Activated CD8-positive, alpha-beta T cell treated with anti-CD3 and anti-CD28 coated beads, Interleukin-2, amount 10 ng/mL, durations not matched to agents 7 days and 5 days (primary cell): Measurements from ENCODE around the gene TRMT112. TPM values are rescaled to one million over a fixed set of nuclear protein-coding genes. Genes with fewer than 3 reads are reported as not detected.

Experiments
- ATAC-seq: fragments of 150-1000 bp; cut with Tn5 transposase; one replicate; pipeline ENCODE4 v1.10.0; 2021; ENCODE audit warnings: moderate library complexity
- CTCF ChIA-PET: fragments of 350-600 bp; sonication (Branson Sonifier 250); formaldehyde crosslinking; loops from one replicate; lab custom pipeline; 2021; ENCODE audit warnings: antibody characterized with exemption; lab: Charles Lee
- POLR2A ChIA-PET: fragments of 350-600 bp; sonication (Branson Sonifier 250); formaldehyde crosslinking; loops from one replicate; lab custom pipeline; 2021; ENCODE audit warnings: antibody characterized with exemption; lab: Charles Lee
- DNase-seq: peaks from one replicate; pipeline ENCODE4 v3.0.0-alpha.2; 2020
- H3K27ac Mint-ChIP-seq: one replicate; pipeline ENCODE4 v1.8.0; 2021; ENCODE audit warnings: mild to moderate bottlenecking, mixed read lengths
- H3K27me3 Mint-ChIP-seq: one replicate; pipeline ENCODE4 v1.8.0; 2021; ENCODE audit warnings: low read depth, mixed read lengths
- H3K36me3 Mint-ChIP-seq: one replicate; pipeline ENCODE4 v1.8.0; 2021; ENCODE audit warnings: low read depth, mixed read lengths
- H3K4me1 Mint-ChIP-seq: one replicate; pipeline ENCODE4 v1.8.0; 2021; ENCODE audit warnings: low read depth, mixed read lengths
- H3K4me3 Mint-ChIP-seq: one replicate; pipeline ENCODE4 v1.8.0; 2021; ENCODE audit warnings: mild to moderate bottlenecking, mixed read lengths
- H3K9me3 Mint-ChIP-seq: one replicate; pipeline ENCODE4 v1.8.0; 2022; ENCODE audit warnings: mixed read lengths; ENCODE audit not compliant: insufficient read depth
- total RNA-seq, 2 experiments: library from RNA; stranded (reverse); gene quantifications; one replicate each; pipeline ENCODE4 v1.2.3, GENCODE V29; 2021

The TRMT112 gene
- total RNA-seq, 2 experiments from 2014 or later = 154 to 165 TPM

GRCh38 chr11:64278576-64279190, 38.7 kb downstream of the TRMT112 start:
- ATAC-seq (peak; percentile 13), DNase-seq (no peak)
- Mint-ChIP-seq H3K9me3 (no peaks in the 10 kb centered on the region), H3K27ac (no peak overlapping the region), H3K4me3 (no peak overlapping the region), H3K27me3 (no peaks in the 10 kb centered on the region), H3K4me1 (peaks cover 24% of the 10 kb centered on the region), H3K36me3 (peaks cover 32% of the 10 kb centered on the region)
- POLR2A ChIA-PET = interaction anchor here (1.7 kb wide), 1 partner anchor 10 kb away, joined by 4 read pairs; no protein-coding TSS in a partner anchor
- CTCF ChIA-PET = interaction anchor here (15.6 kb wide), 1 partner anchor 24 kb away, joined by 148 read pairs; the partner anchor contains the start of genes CATSPERZ and ESRRA

DNA sequence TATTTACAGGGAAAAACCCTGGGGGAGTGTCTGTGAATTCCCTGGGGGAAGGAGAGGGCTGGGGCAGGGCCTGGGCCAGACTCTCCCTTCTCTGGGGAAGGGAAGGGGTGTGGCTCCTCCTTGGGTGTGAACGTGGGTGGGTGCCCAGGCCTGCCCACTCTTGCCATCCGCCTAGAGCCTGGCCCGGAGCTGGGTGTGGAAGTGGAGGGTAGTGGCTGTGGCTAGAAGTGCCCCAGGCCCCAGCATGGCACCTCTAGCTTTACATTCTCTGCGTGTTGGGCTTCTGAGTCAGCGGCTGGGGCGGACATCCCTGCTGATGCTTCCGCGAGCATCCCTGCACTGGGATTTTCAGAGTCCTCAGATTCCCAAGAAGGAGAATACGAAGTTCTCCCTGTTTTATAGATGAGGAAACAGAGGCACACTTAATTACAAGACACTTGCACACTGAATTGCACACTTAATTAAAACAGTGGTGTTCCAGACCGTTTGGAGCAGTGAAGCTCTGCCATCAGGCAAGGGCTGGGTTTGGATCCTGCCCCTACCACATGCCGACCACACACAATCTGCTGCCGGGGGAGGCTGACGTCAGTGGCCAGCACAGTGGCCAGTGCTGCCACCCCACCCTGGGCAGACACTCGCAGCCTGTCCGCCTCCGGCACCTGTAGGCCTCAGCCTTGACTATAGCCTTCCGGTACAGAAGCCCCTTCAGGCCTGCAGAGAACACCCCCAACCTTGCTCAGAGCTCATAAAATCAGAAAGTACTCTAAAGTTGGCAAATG, 40.5 kb downstream of the TRMT112 start:
- H3K9me3 Mint-ChIP-seq = no peaks in the 10 kb centered on the region
- H3K27me3 Mint-ChIP-seq = no peaks in the 10 kb centered on the region
- CTCF ChIA-PET = interaction anchor here (15.6 kb wide), 1 partner anchor 26 kb away, joined by 148 read pairs; the partner anchor contains the start of genes CATSPERZ and ESRRA
- DNase-seq (no peak), ATAC-seq (no peak)
- peaks cover 22% of the 10 kb centered on the region for H3K4me1 Mint-ChIP-seq
- no peak overlapping the region for H3K27ac Mint-ChIP-seq
- H3K36me3 Mint-ChIP-seq = peaks cover 27% of the 10 kb centered on the region
- POLR2A ChIA-PET = interaction anchor here (1.7 kb wide), 1 partner anchor 8 kb away, joined by 4 read pairs; no protein-coding TSS in a partner anchor
- H3K4me3 Mint-ChIP-seq = no peak overlapping the region

DNA sequence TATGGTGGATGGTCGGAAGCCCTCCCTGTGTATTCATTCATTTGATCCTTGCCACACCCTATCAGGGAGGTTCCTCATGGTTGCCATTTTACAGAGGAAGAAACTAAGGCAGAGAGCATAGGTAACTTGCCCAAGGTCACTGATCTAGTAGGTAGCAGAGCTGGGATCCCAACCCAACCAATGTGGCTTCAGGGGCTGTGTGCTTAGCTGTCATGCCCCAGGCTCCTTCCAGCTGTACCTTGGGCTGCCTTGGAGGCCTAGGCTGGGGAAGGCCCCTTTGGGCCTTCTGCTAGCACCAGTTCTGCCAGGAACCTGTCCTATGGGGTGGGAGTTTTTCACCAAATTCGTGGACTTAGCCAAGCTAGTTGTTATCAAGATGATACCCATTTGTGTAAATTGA, 41.5 kb downstream of the TRMT112 start:
- H3K36me3 Mint-ChIP-seq = peaks cover 21% of the 10 kb centered on the region
- ATAC-seq (no peak), DNase-seq (no peak)
- no peak overlapping the region for H3K4me3 Mint-ChIP-seq
- ChIA-PET CTCF (interaction anchor here (15.6 kb wide), 1 partner anchor 27 kb away, joined by 148 read pairs; the partner anchor contains the start of genes CATSPERZ and ESRRA), POLR2A (no interaction called here)
- H3K27me3 Mint-ChIP-seq = no peaks in the 10 kb centered on the region
- H3K27ac Mint-ChIP-seq = no peak overlapping the region
- peaks cover 24% of the 10 kb centered on the region for H3K4me1 Mint-ChIP-seq
- H3K9me3 Mint-ChIP-seq = no peaks in the 10 kb centered on the region

- ChIA-PET POLR2A (no interaction called here), CTCF (interaction anchor here (15.6 kb wide), 1 partner anchor 28 kb away, joined by 148 read pairs; the partner anchor contains the start of genes CATSPERZ and ESRRA)
- H3K9me3 Mint-ChIP-seq = no peaks in the 10 kb centered on the region
- H3K36me3 Mint-ChIP-seq = peaks cover 23% of the 10 kb centered on the region
- H3K27ac Mint-ChIP-seq = no peak overlapping the region
- no peaks in the 10 kb centered on the region for H3K27me3 Mint-ChIP-seq
- ATAC-seq (no peak), DNase-seq (no peak)
- no peak overlapping the region for H3K4me3 Mint-ChIP-seq
- H3K4me1 Mint-ChIP-seq = peaks cover 26% of the 10 kb centered on the region
These were observed 42.1 kb downstream of the TRMT112 start for GRCh38 chr11:64275031-64275800.

GRCh38 chr11:64269540-64270220, 47.7 kb downstream of the TRMT112 start:
- Mint-ChIP-seq H3K27ac (peak overlapping the region; percentile 97), H3K4me1 (peaks cover 34% of the 10 kb centered on the region), H3K4me3 (peak overlapping the region; percentile 93), H3K36me3 (peaks cover 24% of the 10 kb centered on the region), H3K27me3 (no peaks in the 10 kb centered on the region), H3K9me3 (no peaks in the 10 kb centered on the region)
- POLR2A ChIA-PET = interaction anchor here (0.5 to 5.6 kb wide), 18 partner anchors 8 to 301 kb away, joined by 3 to 79 read pairs (median 6); partner anchors contain the start of genes BAD, CCDC88B, ESRRA and FERMT3
- DNase-seq (peak; percentile 97), ATAC-seq (peak; percentile 74)
- CTCF ChIA-PET = interaction anchor here (1.0 to 15.6 kb wide), 12 partner anchors 12 to 71 kb away, joined by 3 to 148 read pairs (median 4); partner anchors contain the start of genes CATSPERZ, CCDC88B, ESRRA and FERMT3

DNA sequence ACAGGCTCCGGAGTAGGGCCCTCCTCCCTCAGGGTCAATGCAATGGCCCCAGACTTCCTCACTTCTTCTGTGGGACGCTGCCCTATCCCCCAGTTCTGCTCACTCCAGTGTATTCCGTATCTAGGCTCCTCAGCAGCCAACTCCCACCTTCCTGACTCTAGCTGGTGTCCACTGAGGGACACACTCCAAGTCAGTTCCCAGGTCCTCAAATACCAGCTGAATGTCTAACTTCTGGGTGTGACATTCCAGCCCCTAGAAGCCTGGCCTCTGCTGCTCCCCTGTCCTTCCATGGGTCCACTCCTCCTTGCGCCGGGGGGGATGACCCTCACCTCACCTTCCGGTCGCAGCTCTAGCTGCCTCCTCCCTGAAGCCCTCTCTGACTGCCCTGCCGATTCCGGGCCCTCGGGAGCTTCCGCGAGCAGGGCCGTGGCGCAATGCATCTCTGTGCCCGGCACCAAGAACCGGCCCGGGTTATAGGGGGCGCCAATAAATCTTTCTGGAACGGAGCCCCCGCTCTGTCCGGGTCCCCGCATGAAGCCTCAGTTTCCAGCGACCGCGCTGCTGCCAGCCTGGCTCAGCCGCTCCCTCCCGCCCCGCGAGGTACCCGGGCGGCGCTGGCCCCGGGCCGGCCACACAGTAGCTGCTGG, 48.3 kb downstream of the TRMT112 start:
- peak; percentile 71 for DNase-seq
- POLR2A ChIA-PET = interaction anchor here (0.8 to 5.6 kb wide), 17 partner anchors 9 to 83 kb away, joined by 3 to 79 read pairs (median 7); partner anchors contain the start of genes BAD, CCDC88B, ESRRA and FERMT3

GRCh38 chr11:64268025-64268892, 49.1 kb downstream of the TRMT112 start:
- H3K9me3 Mint-ChIP-seq = no peaks in the 10 kb centered on the region
- ATAC-seq = no peak
- DNase-seq = no peak
- peaks cover 23% of the 10 kb centered on the region for H3K36me3 Mint-ChIP-seq
- POLR2A ChIA-PET = interaction anchor here (0.6 to 5.6 kb wide), 16 partner anchors 9 to 82 kb away, joined by 3 to 79 read pairs (median 6); partner anchors contain the start of genes BAD, CCDC88B, ESRRA and FERMT3
- peak overlapping the region; percentile 97 for H3K27ac Mint-ChIP-seq
- no peaks in the 10 kb centered on the region for H3K27me3 Mint-ChIP-seq
- CTCF ChIA-PET = interaction anchor here (1.0 to 15.6 kb wide), 12 partner anchors 12 to 71 kb away, joined by 3 to 148 read pairs (median 4); partner anchors contain the start of genes CATSPERZ, ESRRA, FERMT3 and PLCB3
- H3K4me3 Mint-ChIP-seq = peak overlapping the region; percentile 93
- H3K4me1 Mint-ChIP-seq = peaks cover 34% of the 10 kb centered on the region

More for the DNA sequence above, 48.3 kb downstream of the TRMT112 start:
- CTCF ChIA-PET = interaction anchor here (1.0 to 15.6 kb wide), 11 partner anchors 13 to 71 kb away, joined by 3 to 148 read pairs (median 4); partner anchors contain the start of genes CATSPERZ, ESRRA, FERMT3 and PLCB3
- Mint-ChIP-seq H3K27me3 (no peaks in the 10 kb centered on the region), H3K27ac (peak overlapping the region; percentile 97), H3K4me1 (peaks cover 34% of the 10 kb centered on the region), H3K36me3 (peaks cover 26% of the 10 kb centered on the region), H3K4me3 (peak overlapping the region; percentile 93), H3K9me3 (no peaks in the 10 kb centered on the region)
- ATAC-seq = peak; percentile 13

- Mint-ChIP-seq H3K27me3 (no peaks in the 10 kb centered on the region), H3K4me3 (no peak overlapping the region), H3K9me3 (no peaks in the 10 kb centered on the region), H3K27ac (peak overlapping the region; percentile 97), H3K36me3 (peaks cover 25% of the 10 kb centered on the region), H3K4me1 (peaks cover 32% of the 10 kb centered on the region)
- ChIA-PET CTCF (interaction anchor here (1.0 to 15.6 kb wide), 7 partner anchors 16 to 70 kb away, joined by 3 to 148 read pairs (median 5); partner anchors contain the start of genes CATSPERZ, ESRRA, FERMT3 and PLCB3), POLR2A (interaction anchor here (0.6 to 5.6 kb wide), 4 partner anchors 16 to 61 kb away, joined by 3 to 79 read pairs (median 10); partner anchors contain the start of genes BAD, FERMT3, GPR137 and PLCB3)
- no peak for ATAC-seq
- no peak for DNase-seq
These were observed 50.0 kb downstream of the TRMT112 start for GRCh38 chr11:64267207-64267945.
